Measurements from ENCODE around the gene ITPK1. TPM values are rescaled to one million over a fixed set of nuclear protein-coding genes. Genes with fewer than 3 reads are reported as not detected.

Gene ITPK1
- total RNA-seq, 1 donor from 2014 or later, result 24.3 TPM

DNA sequence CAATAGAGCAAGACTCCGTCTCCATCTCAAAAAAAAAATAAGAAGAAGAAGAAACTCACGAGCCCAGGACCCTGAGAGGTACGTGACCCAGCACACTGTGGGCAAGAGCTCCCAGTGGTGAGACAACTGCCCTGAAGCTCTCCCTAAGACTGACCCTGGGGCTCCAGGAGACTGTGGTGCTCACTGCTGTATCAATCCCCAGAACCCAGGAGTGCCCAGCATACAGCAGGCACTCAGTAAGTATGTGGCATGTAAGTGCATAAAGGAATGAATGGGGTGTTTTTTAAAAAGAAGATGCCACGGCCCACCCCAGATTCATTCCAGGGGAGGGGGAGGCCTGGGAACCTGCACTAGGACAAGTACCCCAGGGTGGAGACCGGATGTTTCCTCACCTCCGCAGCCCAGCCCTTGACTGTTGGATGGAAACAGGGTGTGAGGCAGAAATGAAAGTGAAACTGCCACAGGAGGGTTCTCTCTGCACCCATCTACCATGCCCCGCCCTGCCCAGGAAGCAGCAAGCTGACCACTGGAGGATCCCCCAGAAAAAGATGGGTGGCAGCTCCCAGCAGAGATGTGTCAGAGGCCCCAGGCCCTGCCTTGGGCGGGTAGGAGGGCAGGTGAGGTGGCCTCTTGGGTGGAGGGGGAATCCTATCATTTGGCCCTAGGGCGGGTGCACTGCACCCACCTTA lies 12.2 kb downstream of the ITPK1 start:
- DNase-seq, result no peak

DNA sequence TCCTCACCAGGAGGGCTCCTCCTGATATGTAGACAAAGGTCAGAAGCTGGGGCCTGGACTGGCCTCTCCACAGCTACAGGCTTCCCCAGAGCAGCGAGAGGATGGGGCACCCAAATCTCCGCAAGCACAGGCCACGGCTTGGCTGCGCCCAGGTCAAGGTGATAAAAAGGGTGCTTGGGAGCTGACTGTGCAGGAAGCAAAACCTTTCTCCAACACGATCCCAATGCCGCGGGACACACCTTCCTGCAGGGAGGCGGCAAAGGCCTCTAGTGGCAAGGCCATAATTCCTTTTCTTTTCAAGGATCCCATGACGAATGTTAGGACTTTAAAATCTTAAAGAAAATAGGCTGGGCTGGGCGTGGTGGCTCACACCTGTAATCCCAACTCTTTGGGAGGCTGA lies 13.6 kb downstream of the ITPK1 start:
- DNase-seq, result no peak

DNA sequence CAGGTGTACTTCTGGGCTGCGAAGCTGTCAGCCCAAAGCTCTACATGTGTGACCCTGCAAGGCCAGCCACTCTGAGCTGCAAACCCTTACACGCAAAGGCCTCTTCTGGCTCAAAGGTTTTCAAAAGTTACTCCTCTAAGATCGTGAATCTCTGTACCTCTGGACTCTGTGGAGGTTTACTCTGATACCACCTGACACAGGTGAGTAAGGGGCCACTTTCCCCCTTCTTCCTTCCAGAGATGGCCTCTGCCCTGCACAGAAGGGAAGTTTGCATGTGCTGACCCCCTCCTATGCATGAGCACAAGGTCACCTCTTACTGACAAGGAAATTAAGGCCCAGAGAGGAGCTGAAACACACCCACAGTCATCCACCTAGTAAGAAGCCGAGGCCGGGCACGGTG lies 14.5 kb downstream of the ITPK1 start:
- DNase-seq, result no peak

DNA sequence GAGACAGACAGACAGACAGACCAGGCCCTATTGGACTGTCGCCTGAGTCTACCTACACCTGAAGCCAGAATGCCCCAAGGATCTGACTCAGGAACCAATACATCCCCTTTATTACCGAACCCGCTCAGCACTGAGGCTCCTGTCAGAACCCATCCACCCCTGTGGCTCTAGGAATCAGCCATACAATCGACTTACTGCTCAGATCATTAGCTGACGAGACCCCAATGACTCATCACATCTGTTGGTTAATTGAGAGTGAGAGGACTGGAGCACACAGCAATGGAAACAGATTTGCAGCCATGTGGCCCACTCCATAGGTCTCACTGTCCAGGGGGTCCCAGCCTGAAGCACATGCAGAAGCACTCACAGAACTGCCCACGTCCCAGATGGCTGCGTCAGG lies 15.2 kb downstream of the ITPK1 start:
- DNase-seq, result no peak

DNA sequence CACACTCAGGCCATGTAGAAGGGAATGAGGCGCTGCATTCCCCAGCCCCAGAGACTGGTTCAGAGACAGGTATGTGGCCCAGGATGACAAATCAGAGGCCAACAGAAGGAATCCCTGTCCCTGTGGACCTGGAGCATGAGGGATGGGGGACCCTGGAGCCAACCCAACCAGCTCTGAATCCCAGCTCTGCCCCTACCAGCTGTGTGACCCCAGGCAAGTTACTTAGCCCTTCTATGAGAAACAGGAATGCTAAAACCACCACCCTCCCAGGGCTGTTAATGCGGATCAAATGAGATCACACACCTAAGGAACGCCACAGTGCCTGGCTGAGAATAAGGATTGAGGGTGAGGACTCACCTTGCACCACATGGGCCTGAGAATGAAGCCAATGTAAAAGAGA lies 15.6 kb downstream of the ITPK1 start:
- no peak for DNase-seq

DNA sequence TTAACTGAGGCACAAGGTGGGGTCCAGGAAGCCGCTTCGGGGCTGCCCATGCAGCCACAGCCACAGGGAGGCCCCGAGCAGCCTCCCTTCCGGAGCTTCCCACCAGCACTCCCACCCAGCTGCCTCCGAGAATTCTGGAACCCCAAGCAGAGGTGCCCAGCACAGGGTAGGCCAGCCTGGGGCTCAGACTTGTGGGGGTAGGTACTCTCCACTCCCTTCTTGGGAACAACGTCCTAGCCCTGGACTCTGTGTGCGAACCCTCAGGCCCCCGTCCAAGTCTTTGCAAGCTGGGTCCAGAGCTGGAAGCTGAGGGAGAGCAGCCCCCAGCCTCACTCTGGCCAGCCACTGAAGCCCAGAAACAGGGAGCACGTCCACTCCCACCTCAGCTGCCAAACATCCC lies 16.1 kb downstream of the ITPK1 start:
- no peak for DNase-seq

DNA sequence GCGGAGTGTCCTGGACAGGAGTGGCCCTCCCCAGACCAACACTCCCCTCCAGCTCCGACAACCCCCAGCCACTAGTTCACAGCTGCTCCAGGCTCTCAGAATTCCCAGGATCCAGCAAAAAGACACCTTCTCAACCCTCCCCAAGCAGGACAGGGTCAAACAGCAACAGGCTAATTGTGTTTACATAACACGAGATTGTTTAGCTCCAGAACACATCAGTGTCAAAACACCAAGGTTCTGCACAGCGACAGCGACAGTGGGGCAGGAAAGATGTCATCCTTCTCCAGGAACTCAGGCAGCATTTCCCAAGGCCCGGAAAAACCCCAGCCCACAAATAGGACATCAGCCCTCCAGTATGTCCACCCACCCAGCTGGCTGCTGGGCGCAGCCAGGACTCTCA lies 16.5 kb downstream of the ITPK1 start:
- no peak for DNase-seq

DNA sequence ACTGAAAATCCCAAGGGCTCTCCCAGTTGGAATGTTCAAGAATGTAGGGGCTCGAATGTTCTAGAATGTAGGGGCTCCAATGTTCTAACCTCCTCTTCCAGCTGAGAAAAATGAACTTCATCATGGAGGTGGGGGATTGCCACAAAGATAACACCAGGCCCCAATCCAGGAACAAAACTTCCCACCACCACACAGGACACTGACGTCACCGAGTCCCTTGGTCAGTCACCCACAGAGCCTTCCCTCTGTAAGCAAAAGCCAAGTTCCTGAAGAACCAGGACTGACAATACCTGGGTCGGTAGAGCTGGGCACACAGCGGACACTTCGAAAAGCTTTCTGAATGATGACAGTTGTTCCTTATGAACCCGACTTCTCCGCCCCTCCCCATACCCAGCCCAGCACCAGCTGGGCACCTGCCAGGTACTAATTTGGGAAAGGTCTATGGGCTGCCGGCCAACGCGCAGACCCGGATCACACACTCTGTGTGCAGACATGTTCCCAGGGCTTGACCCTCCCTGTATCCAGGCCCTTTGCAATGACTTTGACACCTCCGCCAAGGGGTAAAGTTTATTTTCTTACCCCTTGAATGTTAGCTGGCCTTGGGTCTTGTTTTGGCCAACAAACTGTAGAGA lies 18.9 kb downstream of the ITPK1 start:
- no peak for DNase-seq

DNA sequence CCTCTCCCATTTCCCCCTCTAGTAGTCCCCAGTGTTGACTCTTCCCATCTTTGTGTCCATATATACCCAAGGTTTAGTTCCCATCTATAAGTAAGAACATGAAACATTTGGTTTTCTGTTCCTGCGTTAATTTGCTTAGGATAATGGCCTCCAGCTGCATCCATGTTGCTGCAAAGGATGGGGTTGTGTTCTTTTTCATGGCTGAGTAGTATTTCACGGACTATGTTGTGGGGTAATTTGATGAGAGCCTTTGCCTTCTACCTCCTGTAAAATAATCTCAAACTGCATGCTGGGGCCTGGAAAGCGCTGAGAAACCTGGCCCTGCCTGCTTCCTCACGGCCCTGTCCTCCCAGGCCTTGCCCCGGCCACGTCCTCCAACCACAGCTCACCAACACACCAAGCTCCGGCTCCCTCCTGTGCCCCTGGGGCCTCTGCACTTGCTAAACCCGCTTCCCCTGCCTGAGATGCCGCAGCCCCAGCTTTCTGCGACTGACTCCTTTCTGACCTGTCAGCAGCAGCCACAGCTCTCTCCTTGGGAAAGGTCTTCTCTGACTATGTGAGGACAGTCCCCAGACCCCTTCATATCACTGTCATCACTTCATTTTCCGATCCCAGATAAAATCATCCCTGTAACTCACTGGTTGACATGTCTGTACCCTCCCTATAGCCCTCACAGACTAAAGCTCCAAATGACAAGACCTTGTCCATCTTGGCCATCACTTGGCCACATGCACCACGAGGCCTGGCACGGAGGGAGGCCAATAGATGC lies 19.8 kb downstream of the ITPK1 start:
- DNase-seq, result no peak

DNA sequence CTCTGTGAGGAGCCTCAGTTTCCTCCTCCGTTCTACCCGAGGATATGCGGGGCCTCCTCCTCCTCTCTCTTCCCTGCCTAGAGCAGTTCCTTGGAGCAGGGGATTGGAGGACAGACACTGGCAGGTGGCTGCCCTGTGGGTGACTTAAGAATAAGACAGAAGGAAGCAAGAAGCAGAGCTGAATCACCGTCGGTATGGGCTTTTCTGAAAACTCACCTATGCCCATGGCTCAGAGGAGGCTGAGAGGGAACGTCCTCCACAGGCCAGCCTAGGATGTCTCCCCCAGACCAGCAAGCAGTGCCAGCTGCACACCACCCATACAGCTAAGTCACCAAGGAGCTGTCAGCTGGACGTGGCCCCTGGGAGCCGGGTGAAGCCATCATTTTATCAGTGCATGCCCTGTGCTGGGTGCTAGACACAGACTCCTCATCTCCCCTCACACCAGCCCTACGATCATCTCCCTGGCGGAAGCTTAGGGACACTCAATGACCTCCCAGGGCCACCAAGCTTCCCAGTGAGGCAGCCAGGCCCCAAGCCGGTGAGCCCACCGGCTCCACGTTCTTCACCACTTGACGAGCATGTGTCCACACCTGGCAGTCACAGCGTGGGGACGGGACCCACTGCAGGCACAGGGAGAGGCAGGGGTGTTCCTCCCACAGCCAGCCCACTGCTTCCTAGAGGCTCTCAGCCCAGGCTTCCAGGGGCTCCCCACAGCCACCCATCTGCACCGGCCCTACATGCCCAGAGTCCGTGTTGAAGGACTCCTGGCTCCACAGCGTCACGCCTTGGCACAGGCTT lies 21.4 kb downstream of the ITPK1 start:
- DNase-seq, result no peak

DNA sequence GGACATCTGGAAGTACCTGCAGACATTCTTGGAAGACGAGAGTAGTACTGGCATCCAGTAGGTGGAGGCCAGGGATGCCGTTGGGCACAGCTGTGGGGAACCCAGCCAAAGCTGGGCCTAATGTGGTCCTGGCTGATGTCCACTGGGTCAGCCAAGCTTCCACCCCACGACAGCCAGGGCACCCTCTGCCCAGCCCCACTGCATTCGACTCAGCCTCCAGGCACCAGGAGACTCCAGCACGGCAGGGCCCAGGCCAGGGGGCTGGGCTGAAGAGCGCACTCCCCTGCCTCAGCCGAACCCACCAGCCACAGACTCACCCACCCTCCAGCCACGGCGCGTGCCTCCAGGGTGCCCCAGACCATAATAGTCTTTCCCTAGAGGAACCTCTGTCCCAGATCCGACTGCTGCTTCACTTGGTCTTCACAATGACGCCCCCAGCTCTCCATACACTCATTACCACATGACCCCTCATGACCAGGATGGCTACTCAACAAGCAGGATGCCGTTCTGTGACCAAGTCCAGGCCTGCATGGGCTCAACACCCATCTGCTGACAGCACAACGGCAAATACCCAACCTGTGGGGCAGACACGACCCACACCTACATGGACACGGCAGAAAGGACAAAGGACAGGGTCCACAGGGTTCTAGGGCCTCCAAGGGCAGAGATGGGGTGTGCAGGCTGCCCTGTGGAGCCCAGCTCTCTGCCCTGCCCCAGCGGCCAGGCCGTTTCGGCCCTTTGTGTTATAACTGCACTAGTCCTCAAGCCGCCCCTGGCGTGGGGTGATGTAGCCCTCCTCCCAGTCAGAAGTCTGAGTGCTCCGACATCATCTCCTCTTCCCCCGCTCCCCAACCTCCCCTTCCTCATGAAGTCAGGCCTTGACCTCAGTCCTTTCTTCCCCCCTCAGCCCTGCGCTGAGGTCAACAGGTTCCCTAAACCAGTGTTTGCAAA lies 22.8 kb downstream of the ITPK1 start:
- no peak for DNase-seq

DNA sequence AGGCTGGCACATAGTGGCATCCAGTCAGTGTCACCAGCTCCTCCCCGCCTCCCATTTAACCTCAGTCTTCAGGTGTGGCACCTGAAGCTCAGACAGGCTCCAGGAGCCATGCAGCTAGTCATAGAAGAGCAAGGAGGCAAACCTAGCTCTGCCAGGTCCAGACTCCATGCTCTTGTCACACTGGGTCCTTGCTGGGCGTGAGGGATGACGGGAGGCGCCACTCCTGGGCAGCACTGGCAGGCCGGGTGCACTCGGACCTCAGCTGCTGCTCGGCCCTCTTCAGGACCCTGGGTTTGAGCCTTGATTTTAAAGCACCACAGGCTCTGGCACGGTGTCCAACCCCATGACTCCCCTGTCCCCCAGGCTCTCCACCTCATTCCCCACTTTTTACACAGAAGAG lies 24.1 kb downstream of the ITPK1 start:
- DNase-seq, result no peak

DNA sequence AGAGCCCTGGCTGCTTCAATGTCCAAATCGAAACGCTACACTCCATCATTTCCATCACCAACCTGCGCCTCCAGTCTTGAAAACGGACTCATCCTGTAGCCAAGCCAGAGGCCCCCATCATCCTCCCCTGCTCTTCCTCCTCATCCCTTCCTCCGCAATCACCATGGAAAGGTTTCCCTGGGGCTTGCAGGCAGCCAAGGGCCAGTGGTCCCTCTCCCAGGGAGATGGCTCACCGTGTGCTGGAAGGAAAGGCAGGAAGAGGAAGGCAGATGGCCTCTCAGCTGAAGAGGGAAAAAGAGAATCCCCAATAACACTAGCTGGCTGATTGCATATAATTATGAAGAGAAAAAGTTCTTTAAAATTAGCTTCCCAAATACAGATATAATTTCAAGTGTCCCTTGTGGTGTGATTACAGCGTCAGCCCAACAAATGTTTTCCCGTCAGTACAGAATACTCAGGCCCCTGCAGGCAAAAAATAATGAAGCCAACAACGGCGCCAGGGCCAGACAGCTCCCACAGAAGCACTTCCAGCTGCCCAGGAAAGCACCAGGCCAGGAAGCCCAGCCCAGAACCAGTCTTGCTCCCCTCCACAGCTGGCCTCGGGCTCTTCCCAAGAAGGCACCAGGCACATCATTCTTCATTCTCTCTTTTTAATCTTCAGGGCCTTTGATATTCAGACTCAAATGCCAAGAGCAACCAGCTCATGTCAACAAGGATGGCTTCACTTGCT lies 24.7 kb downstream of the ITPK1 start:
- DNase-seq, result no peak

DNA sequence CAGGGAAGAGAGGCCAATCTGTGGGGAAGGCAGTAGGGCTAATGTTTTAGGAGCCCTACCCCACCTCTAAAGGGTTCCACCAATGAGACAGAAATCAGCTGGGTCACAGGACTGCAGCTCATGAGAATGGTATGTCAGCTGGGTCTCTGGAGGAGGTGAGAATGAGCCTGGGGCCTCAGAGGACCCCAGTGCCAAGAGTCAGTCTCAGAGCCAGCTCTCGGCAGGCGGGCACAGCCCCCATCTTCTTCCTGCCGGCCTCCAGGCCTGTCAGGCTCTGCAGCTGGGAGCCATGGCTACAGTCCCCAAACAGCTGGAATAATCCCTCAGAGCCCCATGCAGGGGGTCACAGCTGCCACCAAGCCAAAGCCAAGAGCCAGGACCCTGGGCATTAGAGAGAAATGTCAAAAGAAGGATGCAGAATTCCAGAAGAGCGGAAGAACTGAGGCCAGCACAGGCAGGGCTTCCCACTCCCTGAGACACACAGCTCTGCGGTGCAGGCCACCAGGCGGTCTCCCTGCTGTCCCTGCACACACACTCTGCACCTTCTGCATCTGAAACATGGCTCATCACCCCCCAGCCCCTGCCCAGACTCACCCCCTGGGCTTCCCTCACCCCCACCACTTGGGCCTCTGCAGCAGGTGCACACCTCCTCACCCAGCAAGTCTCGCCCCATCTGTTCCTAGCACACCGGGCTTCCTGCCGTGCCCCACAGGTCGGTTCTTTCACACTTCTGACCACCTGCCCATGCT lies 26.0 kb downstream of the ITPK1 start:
- DNase-seq, result no peak

DNA sequence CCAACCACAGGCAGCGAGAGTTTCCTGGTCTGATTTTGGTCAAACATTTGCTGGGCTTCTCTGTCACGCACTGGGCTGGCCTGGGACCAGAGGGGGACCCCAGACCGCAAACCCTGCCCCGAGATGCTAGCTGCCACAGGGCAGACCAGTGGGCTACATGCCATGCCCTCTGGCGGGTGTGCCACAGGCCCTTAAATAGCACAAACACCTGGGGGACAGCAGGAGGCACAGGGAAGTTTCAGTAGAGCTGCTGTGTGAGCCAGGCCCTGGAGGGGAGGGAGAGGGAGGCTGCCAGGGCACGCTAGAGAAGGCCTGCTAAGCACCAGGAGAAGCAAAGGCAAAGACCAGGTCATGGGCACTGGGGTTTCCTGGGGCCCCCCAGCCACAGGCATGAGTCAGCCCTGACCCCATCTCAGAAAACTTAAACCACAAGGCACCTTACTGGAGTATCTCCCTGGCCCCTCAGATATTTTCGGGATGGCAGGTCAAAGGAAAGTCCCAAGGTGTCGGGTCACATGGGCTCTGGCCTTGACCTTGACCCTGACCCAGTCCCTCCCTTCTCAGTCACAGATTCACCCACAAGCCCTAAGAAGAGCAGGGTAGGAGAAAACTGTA lies 29.2 kb downstream of the ITPK1 start:
- no peak for DNase-seq

DNA sequence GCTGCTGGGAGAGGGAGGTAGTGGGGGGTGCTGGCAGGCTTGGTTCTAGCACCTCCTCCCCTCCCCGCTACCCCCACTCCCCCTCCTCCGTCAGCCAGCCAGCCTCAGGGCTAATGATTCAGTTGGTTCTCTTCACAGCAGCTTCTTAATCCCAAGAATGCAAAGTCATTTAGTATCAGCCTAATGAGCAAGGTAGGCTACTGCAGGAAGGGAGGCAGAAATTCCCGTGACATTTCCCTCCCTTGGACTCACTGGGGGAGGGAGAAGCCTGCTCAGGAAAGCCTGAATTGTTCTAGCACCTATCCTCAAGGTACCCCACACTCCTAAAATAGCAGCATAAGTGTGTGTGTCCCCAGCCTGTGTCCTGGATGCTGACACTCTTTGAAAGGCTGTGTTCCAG lies 29.8 kb downstream of the ITPK1 start:
- DNase-seq, result no peak

DNA sequence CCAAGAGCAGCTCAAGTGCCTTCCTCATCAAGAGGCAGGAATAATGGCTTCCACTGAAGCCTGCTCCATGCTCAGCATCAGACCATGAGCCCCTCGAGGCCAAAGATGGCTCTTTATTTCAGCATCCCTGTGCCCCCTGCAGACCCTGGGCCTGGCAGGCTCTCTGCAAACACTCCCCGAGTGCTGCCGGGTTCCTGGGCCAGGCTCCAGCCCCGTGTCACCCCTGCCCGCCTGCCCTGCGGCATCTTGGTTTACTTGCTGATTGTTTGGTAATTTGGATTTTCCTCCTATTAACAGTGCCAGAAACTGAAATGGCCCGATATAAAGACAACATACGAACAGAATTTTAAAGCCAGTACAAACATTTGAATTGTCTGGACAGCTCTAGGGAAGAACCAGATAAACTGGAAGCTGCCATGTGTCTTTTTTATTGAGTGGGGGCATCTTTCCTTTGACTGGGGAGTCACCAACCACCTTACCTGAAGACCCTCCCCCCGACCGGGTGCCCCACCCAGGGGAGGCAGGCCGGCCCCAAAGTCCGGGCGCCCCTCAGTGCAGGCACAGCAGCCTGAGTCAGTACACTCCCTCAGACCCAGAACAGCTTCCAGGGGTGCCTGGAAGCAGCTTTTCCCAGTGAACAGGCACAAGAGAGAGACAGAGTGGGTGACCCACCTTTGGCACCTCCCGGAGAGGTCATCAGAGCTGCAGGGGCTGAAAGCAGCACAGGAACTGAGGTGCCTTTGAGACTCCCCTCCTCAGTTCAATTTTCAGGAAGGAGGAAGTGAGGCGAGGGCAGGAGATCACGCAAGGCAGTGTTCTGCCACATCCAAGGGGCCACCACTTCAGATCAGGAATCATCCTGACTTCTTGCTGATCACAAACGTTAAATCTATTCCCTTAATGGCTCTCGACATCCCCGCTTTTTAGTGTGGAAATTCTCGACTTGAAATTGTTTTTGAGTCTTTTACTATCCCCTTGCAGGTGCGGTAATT lies 30.6 kb downstream of the ITPK1 start:
- DNase-seq, result no peak

DNA sequence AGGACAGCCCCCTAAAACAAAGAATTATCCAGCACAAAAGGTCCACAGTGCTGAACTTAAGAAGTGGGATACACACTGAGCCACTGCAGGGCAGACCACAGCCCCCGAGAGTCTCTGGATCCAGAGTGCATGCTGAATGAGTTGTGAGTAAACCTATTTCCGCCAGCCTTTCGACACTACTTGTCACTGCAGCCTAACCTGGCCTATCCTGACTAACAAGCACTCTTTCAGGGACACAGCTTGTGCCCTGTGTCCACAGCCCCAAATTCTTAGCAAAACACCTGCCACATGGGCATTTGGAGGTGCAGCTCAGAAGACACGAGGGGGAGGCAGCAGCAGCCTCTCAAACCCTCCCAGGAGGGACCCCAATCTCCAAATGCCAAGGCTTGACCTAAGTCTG lies 31.3 kb downstream of the ITPK1 start:
- no peak for DNase-seq

Measured in occipital lobe (tissue), 2 donors.